ENCODE measurements around the gene THEMIS.

Gene THEMIS

DNA sequence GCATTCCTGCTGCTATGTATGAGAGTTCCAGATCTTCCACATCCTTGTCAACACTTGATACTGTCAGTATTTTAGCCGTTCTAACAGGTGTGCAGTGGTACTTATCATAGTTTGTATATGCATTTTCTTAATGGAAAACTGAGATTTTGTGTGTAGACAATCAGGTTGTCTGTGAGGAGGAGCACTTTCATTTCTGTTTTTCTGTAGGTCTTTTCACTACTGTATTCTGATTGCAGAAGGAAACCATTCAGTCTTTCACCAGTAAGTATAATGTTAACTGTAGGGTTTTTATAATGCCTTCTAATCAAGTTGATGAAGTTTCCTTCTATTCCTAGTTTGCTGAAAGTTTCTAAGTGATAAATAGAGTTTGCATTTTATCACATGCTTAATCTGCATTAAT lies 216.4 kb downstream of the THEMIS start:
- H3K36me3 Mint-ChIP-seq = no peaks in the 10 kb centered on the region
- H3K9me3 Mint-ChIP-seq = peaks cover 6% of the 10 kb centered on the region
- DNase-seq (ENCODE audit: low spot score in 2 of 2) (no peak), ATAC-seq (ENCODE audit: low read depth) (no peak)
- no peak overlapping the region for H3K4me3 Mint-ChIP-seq
- no peak overlapping the region for H3K27ac Mint-ChIP-seq
- H3K27me3 Mint-ChIP-seq = peaks cover 2% of the 10 kb centered on the region
- peaks cover 2% of the 10 kb centered on the region for H3K4me1 Mint-ChIP-seq

Measured in memory B cell (primary cell).